HG03060 (cell line): ENCODE data around the gene SNRNP27.

ENCODE experiments used
- ATAC-seq: cut with Tn5 transposase; IDR thresholded peaks from one replicate; pipeline ENCODE4 v1.9.1; 2021; ENCODE audit warnings: low read depth, moderate number of reproducible peaks; ENCODE audit not compliant: unreplicated experiment

The SNRNP27 gene

GRCh38 chr2:69914950-69915945 is 21.5 kb downstream of the SNRNP27 start, which contains the start of gene MXD1:
TSS of gene MXD1 (plus strand) at chr2:69915109. CDS start at chr2:69915331, 222 bp downstream.
- no peak for ATAC-seq

- no peak for ATAC-seq
These were observed 22.4 kb downstream of the SNRNP27 start for GRCh38 chr2:69916106-69916505.

GRCh38 chr2:69917852-69918251 is 24.1 kb downstream of the SNRNP27 start:
- no peak for ATAC-seq

- no peak for ATAC-seq
These were observed 24.6 kb downstream of the SNRNP27 start for GRCh38 chr2:69918401-69918800.

GRCh38 chr2:69923116-69923515 is 29.4 kb downstream of the SNRNP27 start:
- no peak for ATAC-seq

GRCh38 chr2:69926849-69927515 is 33.2 kb downstream of the SNRNP27 start:
- no peak for ATAC-seq

- ATAC-seq = no peak
These were observed 38.3 kb downstream of the SNRNP27 start for GRCh38 chr2:69931832-69932595.

- no peak for ATAC-seq
These were observed 38.8 kb downstream of the SNRNP27 start for GRCh38 chr2:69932596-69932922.

- no peak for ATAC-seq
These were observed 39.6 kb downstream of the SNRNP27 start for GRCh38 chr2:69933254-69933828.

GRCh38 chr2:69933839-69934613 is 40.3 kb downstream of the SNRNP27 start:
- ATAC-seq = no peak

GRCh38 chr2:69934614-69934908 is 40.8 kb downstream of the SNRNP27 start:
- ATAC-seq = no peak

- ATAC-seq = no peak
These were observed 41.3 kb downstream of the SNRNP27 start for GRCh38 chr2:69935011-69935410.

- ATAC-seq = no peak
These were observed 43.1 kb downstream of the SNRNP27 start for GRCh38 chr2:69936906-69937305.

GRCh38 chr2:69937968-69938367 is 44.2 kb downstream of the SNRNP27 start:
- ATAC-seq = no peak

GRCh38 chr2:69939722-69940121 is 46.0 kb downstream of the SNRNP27 start:
- ATAC-seq = no peak

- no peak for ATAC-seq
These were observed 46.9 kb downstream of the SNRNP27 start for GRCh38 chr2:69940691-69941090.

GRCh38 chr2:69943000-69943842 is 49.5 kb downstream of the SNRNP27 start:
- no peak for ATAC-seq

GRCh38 chr2:69943843-69944525 is 50.2 kb downstream of the SNRNP27 start:
- ATAC-seq = no peak

GRCh38 chr2:69944756-69945155 is 51.0 kb downstream of the SNRNP27 start:
- no peak for ATAC-seq
